ENCODE results near the gene TEX29. TPM values are rescaled to one million over a fixed set of nuclear protein-coding genes. Genes with fewer than 3 reads are reported as not detected.

The TEX29 gene
- total RNA-seq, 2 donors from 2014 or later: 0.52 TPM; not detected in 1

GRCh38 chr13:111323950-111324651 lies 3.7 kb downstream of the TEX29 start:
- Histone ChIP-seq H3K9ac (ENCODE audit: low read depth in 2 of 2, low read length in 2 of 2) (no peak overlapping the region), H3K4me3 (no peak overlapping the region), H3K4me1 (no peaks in the 10 kb centered on the region), H3K36me3 (no peaks in the 10 kb centered on the region), H3K27ac (no peak overlapping the region), H3K27me3 (no peaks in the 10 kb centered on the region), H3K9me3 (no peaks in the 10 kb centered on the region)
- intact Hi-C loops (cut with DNase I): no loop called here
- no peak for DNase-seq
- TF ChIP-seq CTCF (IDR thresholded peaks at IDR 0.05): no peak

GRCh38 chr13:111324736-111325135 lies 4.3 kb downstream of the TEX29 start:
- H3K36me3 ChIP-seq: no peaks in the 10 kb centered on the region
- H3K9me3 ChIP-seq: no peaks in the 10 kb centered on the region
- no peaks in the 10 kb centered on the region for H3K4me1 ChIP-seq
- no peak for DNase-seq
- no peak overlapping the region for H3K27ac ChIP-seq
- H3K4me3 ChIP-seq: no peak overlapping the region
- intact Hi-C loops (cut with DNase I): no loop called here
- TF ChIP-seq CTCF (IDR thresholded peaks at IDR 0.05): no peak
- no peaks in the 10 kb centered on the region for H3K27me3 ChIP-seq
- H3K9ac ChIP-seq (ENCODE audit: low read depth in 2 of 2, low read length in 2 of 2): no peak overlapping the region

DNA sequence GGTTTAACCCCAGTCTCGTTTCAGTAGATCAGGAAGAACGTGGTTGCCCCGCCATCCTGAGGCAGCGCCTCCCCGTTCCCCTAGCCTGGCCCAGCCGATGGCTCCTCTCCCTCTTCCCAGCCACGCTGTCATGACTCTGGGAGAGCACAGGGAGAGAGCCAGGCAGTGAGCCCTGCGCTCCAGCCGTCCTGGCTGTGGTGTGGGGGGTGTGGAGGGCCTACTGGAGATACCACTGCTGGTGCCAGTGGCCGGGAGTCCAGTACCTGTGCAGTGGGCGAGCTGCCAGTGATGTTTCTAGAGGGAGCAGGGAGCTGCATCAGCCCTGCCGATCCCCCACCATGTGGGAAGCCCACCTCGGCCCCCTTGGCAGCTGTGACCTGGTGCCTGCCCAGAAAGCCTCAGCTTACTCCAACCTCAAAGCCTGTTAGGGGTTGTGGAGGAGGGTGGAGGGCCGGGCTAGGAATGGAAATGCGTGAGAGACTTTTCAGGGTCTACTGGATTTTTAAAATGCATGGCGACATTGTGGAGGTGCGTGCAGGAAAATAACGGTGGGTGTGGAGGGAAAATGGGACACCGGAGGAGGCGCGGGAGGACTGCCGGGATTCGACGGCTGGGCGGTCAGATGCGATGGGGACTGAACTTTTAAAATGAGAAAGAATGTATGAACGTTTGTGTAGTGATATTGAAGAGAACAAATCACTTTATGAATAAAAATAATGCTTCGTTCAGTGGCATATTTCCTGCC lies 4.9 kb downstream of the TEX29 start:
- H3K4me1 ChIP-seq: no peaks in the 10 kb centered on the region
- H3K4me3 ChIP-seq: no peak overlapping the region
- H3K9me3 ChIP-seq: no peaks in the 10 kb centered on the region
- intact Hi-C loops (cut with DNase I): no loop called here
- H3K9ac ChIP-seq (ENCODE audit: low read depth in 2 of 2, low read length in 2 of 2): no peak overlapping the region
- DNase-seq: no peak
- H3K36me3 ChIP-seq: no peaks in the 10 kb centered on the region
- no peak overlapping the region for H3K27ac ChIP-seq
- TF ChIP-seq CTCF (IDR thresholded peaks at IDR 0.05): no peak
- no peaks in the 10 kb centered on the region for H3K27me3 ChIP-seq

DNA sequence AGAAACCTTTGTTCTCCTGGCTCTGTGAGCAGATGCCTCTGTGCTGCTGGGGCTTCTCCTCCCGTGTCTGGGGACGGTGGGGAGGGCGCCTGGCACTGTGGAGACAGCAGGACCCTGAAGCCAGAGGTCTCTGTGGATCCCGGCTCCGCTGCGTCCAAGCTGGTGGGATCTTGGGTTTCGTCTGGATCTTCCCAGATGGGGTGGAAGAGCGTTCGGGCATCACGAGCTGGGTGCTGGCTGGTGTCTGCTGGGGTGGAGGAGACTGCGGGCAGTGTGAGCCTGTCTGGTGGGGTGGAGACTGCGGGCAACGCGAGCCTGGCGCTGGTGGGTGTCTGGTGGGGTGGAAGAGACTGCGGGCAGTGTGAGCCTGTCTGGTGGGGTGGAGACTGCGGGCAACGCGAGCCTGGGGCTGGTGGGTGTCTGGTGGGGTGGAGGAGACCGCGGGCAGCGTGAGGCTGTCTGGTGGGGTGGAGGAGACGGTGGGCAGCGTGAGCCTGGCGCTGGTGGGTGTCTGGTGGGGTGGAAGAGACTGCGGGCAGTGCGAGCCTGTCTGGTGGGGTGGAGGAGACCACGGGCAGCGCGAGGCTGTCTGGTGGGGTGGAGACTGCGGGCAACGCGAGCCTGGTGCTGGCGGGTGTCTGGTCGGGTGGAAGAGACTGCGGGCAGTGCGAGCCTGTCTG lies 5.6 kb downstream of the TEX29 start:
- intact Hi-C loops (cut with DNase I): no loop called here

More for the DNA sequence above, 5.6 kb downstream of the TEX29 start:
- H3K9me3 ChIP-seq: no peaks in the 10 kb centered on the region
- H3K4me1 ChIP-seq: no peaks in the 10 kb centered on the region
- no peaks in the 10 kb centered on the region for H3K36me3 ChIP-seq
- H3K27ac ChIP-seq: no peak overlapping the region
- H3K9ac ChIP-seq (ENCODE audit: low read depth in 2 of 2, low read length in 2 of 2): no peak overlapping the region
- DNase-seq: no peak
- no peaks in the 10 kb centered on the region for H3K27me3 ChIP-seq
- H3K4me3 ChIP-seq: no peak overlapping the region
- TF ChIP-seq CTCF (IDR thresholded peaks at IDR 0.05): no peak
